ENCODE measurements around the gene XYLT1. TPM values are rescaled to one million over a fixed set of nuclear protein-coding genes. Genes with fewer than 3 reads are reported as not detected.

Gene XYLT1
- total RNA-seq, 1 experiment from 2014 or later: not detected

DNA sequence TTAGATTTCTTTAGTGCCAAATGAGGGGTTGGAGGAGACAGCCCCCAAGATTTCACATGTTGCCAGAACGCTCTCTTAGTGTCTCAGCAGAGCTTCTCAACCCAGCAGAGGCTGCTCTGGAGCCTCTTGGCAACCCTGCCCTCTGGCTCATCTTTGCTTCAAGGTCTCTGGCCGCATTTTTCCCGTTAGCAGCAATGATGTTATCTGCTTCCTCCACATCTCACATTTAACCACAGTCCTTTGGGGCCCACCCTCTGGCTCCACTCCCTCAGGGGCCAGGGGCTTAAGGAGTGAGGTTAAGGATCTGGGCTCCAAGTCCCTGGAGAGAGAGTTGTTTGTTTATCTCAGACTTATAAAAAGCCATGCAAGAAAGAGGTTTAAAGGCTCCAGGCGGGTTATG, 3.3 kb upstream of the XYLT1 start:
- intact Hi-C loops (cut with micrococcal nuclease): no loop called here
- TF ChIP-seq CTCF (conservative IDR thresholded peaks at IDR 0.05; ENCODE audit: low read depth, low read length) (no peak), EZH2phosphoT487 (IDR thresholded peaks at IDR 0.05; ENCODE audit: borderline replicate concordance, low read length) (no peak), EZH2 (IDR thresholded peaks at IDR 0.05; ENCODE audit: low read length, unreplicated experiment) (no peak)
- DNase-seq (no peak), ATAC-seq (no peak)
- H3K27me3 ChIP-seq (ENCODE audit: low read length): peaks cover 12% of the 10 kb centered on the region
- no peak overlapping the region for H3K4me2 ChIP-seq (ENCODE audit: low read length)
- H3K4me3 ChIP-seq (ENCODE audit: low read length): no peak overlapping the region
- no peak overlapping the region for H3K27ac ChIP-seq (ENCODE audit: low read length)
- no peaks in the 10 kb centered on the region for H3K79me2 ChIP-seq (ENCODE audit: low read length)
- H3K9me2 ChIP-seq (replicated peaks; ENCODE audit: low read length): no peaks in the 10 kb centered on the region
- no peaks in the 10 kb centered on the region for H3F3A ChIP-seq (ENCODE audit: low read length, unreplicated experiment)
- H3K4me1 ChIP-seq (ENCODE audit: insufficient read depth, low read length): no peaks in the 10 kb centered on the region
- ChIA-PET CTCF (no interaction called here), POLR2A (ENCODE audit: unreplicated experiment) (no interaction called here)
- H4K20me1 ChIP-seq (ENCODE audit: low read length): no peaks in the 10 kb centered on the region
- no TSS peak for BruUV-seq (replicated peaks)
- H3K36me3 ChIP-seq (ENCODE audit: low read depth, low read length): no peaks in the 10 kb centered on the region
- no peak overlapping the region for H2AFZ ChIP-seq (ENCODE audit: low read length)
- no peaks in the 10 kb centered on the region for H3K9me3 ChIP-seq (ENCODE audit: low read length)
- no peak overlapping the region for H3K9ac ChIP-seq (ENCODE audit: low read length)

DNA sequence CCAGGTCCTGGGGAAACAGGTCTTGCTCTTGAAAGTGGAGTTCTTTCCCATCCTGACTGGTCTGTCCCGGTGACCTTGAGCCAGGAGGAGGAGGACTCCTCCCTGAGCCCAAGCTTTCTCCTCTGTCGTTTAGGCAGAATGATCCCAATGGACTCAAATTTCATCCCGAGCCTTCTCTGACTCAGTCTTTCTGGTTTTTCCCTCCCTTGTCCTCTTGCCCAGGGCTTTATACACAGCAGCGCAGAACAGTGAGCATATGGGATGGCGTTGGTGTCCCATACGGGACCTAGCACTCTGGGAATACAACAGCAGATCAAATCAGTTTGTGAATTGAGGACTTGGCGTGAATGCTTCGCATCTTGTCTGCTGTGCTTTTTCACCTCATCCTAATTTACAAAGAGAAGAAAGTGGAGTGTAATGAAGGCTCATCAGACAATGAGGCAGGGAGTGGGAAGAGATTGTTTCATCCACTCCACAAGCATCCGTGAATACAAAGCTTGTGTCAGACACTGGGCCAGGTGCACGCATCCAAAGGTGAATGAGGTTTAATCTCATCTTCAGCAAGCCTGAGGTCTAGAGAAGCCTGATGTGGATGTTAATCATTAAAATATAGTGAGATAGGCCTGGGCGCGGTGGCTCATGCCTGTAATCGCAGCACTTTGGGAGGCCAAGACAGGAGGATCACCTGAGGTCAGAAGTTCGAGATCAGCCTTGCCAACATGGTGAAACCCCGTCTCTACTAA, 1.1 kb upstream of the XYLT1 start:
- no peaks in the 10 kb centered on the region for H4K20me1 ChIP-seq (ENCODE audit: low read length)
- no peaks in the 10 kb centered on the region; the same call in 1 of the 2 replicates for H3K36me3 ChIP-seq (ENCODE audit: low read depth, low read length)
- H3K4me1 ChIP-seq (ENCODE audit: insufficient read depth, low read length): no peaks in the 10 kb centered on the region
- no peak for DNase-seq
- peaks cover 15% of the 10 kb centered on the region for H3K27me3 ChIP-seq (ENCODE audit: low read length)
- H3K4me3 ChIP-seq (ENCODE audit: low read length): no peak overlapping the region
- ChIA-PET POLR2A (ENCODE audit: unreplicated experiment) (interaction anchor here (0.6 kb wide), 1 partner anchor 98 kb away, joined by 3 read pairs; no protein-coding TSS in a partner anchor), CTCF (no interaction called here)
- ATAC-seq: no peak
- intact Hi-C loops (cut with micrococcal nuclease): no loop called here
- H3K4me2 ChIP-seq (ENCODE audit: low read length): no peak overlapping the region
- no TSS peak for BruUV-seq (replicated peaks)
- no peak overlapping the region for H2AFZ ChIP-seq (ENCODE audit: low read length)
- TF ChIP-seq EZH2phosphoT487 (IDR thresholded peaks at IDR 0.05; ENCODE audit: borderline replicate concordance, low read length) (no peak), CTCF (conservative IDR thresholded peaks at IDR 0.05; ENCODE audit: low read depth, low read length) (no peak), EZH2 (IDR thresholded peaks at IDR 0.05; ENCODE audit: low read length, unreplicated experiment) (no peak)
- no peaks in the 10 kb centered on the region for H3F3A ChIP-seq (ENCODE audit: low read length, unreplicated experiment)
- H3K27ac ChIP-seq (ENCODE audit: low read length): no peak overlapping the region
- no peaks in the 10 kb centered on the region for H3K9me2 ChIP-seq (replicated peaks; ENCODE audit: low read length)
- no peak overlapping the region for H3K9ac ChIP-seq (ENCODE audit: low read length)
- no peaks in the 10 kb centered on the region for H3K79me2 ChIP-seq (ENCODE audit: low read length)
- no peaks in the 10 kb centered on the region for H3K9me3 ChIP-seq (ENCODE audit: low read length)

- Histone ChIP-seq H3K4me2 (ENCODE audit: low read length) (no peak overlapping the region), H3K9me2 (replicated peaks; ENCODE audit: low read length) (no peaks in the 10 kb centered on the region), H4K20me1 (ENCODE audit: low read length) (no peaks in the 10 kb centered on the region), H3K9ac (ENCODE audit: low read length) (no peak overlapping the region), H3K4me1 (ENCODE audit: insufficient read depth, low read length) (no peaks in the 10 kb centered on the region), H3K36me3 (ENCODE audit: low read depth, low read length) (no peaks in the 10 kb centered on the region; the same call in 1 of the 2 replicates), H3K9me3 (ENCODE audit: low read length) (no peaks in the 10 kb centered on the region), H3K79me2 (ENCODE audit: low read length) (no peaks in the 10 kb centered on the region), H3K27ac (ENCODE audit: low read length) (no peak overlapping the region), H3K4me3 (ENCODE audit: low read length) (no peak overlapping the region), H2AFZ (ENCODE audit: low read length) (no peak overlapping the region), H3F3A (ENCODE audit: low read length, unreplicated experiment) (no peaks in the 10 kb centered on the region), H3K27me3 (ENCODE audit: low read length) (peaks cover 15% of the 10 kb centered on the region)
- intact Hi-C loops (cut with micrococcal nuclease): no loop called here
- no peak; the same call in 1 of the 2 replicates for ATAC-seq
- ChIA-PET POLR2A (ENCODE audit: unreplicated experiment) (no interaction called here), CTCF (no interaction called here)
- no peak for TF ChIP-seq EZH2phosphoT487 (IDR thresholded peaks at IDR 0.05; ENCODE audit: borderline replicate concordance, low read length)
- no peak for TF ChIP-seq EZH2 (IDR thresholded peaks at IDR 0.05; ENCODE audit: low read length, unreplicated experiment)
- no peak for TF ChIP-seq CTCF (conservative IDR thresholded peaks at IDR 0.05; ENCODE audit: low read depth, low read length)
- no peak for DNase-seq
- BruUV-seq (replicated peaks): no TSS peak
Observed at GRCh38 chr16:17470182-17470907, 415 bp downstream of the XYLT1 start.
